Gastrocnemius medialis (tissue), 4 donors: ENCODE results near the gene MYOCOS. TPM values are rescaled to one million over a fixed set of nuclear protein-coding genes. Genes with fewer than 3 reads are reported as not detected.

Experiments used
- ATAC-seq, 2 donors: fragments of 150-250 bp; one replicate each; pipeline ENCODE4 v1.9.1; 2016
- DNase-seq, 2 donors: peaks; one replicate each; pipeline ENCODE4 v3.0.0-alpha.2; 2019
- H3K27ac ChIP-seq, 4 donors: fragments of 200-600 bp; sonication (generic); 1 replicate in 1 of 4; 2 replicates in 3 of 4; pipeline ENCODE4 v1.5.1; 2016 to 2018; ENCODE audit warnings: mild to moderate bottlenecking in 2 of 4, moderate library complexity in 1 of 4
- H3K27me3 ChIP-seq, 3 donors: fragments of 200-600 bp; sonication (generic) in 2 of 3; 1 replicate in 1 of 3; 2 replicates in 2 of 3; pipeline versions ENCODE4 v1.5.1 to v1.6.0; 2016 to 2019; ENCODE audit warnings: mild to moderate bottlenecking in 1 of 3, moderate library complexity in 1 of 3
- H3K36me3 ChIP-seq, 2 donors: fragments of 200-600 bp; sonication (generic) in 1 of 2; one replicate each; pipeline ENCODE4 v1.5.1; 2017 to 2018
- H3K4me1 ChIP-seq, 2 donors: fragments of 200-600 bp; sonication (generic) in 1 of 2; one replicate each; pipeline ENCODE4 v1.5.1; 2016 to 2017; ENCODE audit warnings: mild to moderate bottlenecking in 2 of 2
- H3K4me3 ChIP-seq, 4 donors: fragments of 200-600 bp; sonication (generic) in 3 of 4; 1 replicate in 1 of 4; 2 replicates in 3 of 4; pipeline ENCODE4 v1.5.1; 2016 to 2019; ENCODE audit warnings: mild to moderate bottlenecking in 2 of 4
- H3K9me3 ChIP-seq, 3 donors: fragments of 200-600 bp; sonication (generic) in 2 of 3; 1 replicate in 1 of 3; 2 replicates in 2 of 3; pipeline ENCODE4 v1.5.1; 2016 to 2019
- POLR2A ChIP-seq, 2 donors: fragments of 450-650 bp; IDR thresholded peaks; one replicate each; pipeline ENCODE4 v1.6.1; 2017; ENCODE audit warnings: antibody characterized with exemption in 2 of 2, mild to moderate bottlenecking in 2 of 2, moderate library complexity in 2 of 2
- in situ Hi-C, 4 donors: fragments of 200-750 bp; cut with MboI; loops; one replicate each; pipeline versions ENCODE4 v1.15.0 to v1.8.0; 2017; ENCODE audit warnings: low sequenced_read_pairs in 4 of 4
- intact Hi-C: fragments of 100-400 bp; cut with DNase I; formaldehyde crosslinking; loops from one replicate; pipeline ENCODE4 v1.15.1; 2023; ENCODE audit warnings: low total_unique reads
- total RNA-seq, 4 donors: library from RNA; depleted of rRNA; stranded (reverse); fragments of >200 nt; gene quantifications; one replicate each; pipeline versions ENCODE4 v1.1.0 to v1.2.3, GENCODE V29; 2016
- TF ChIP-seq, protein P1 (sequence below), 5 experiments: fragments of 450-650 bp in 3 of 5; fragments of 200-600 bp in 2 of 5; sonication (generic) in 2 of 5; IDR thresholded peaks in 4 of 5; conservative IDR thresholded peaks in 1 of 5; 1 replicate in 4 of 5; 2 replicates in 1 of 5; pipeline ENCODE4 v1.5.1; 2016 to 2019; ENCODE audit warnings: antibody characterized with exemption in 5 of 5, mild to moderate bottlenecking in 3 of 5, moderate library complexity in 3 of 5

Gene MYOCOS, protein sequence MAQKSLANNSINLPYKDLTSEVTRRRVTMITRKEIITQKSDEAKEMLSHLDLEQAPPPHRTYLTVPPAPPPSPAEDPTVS
- total RNA-seq, result under 1 TPM in 1 of 4 donors, not detected in 3; 0.20 TPM

DNA sequence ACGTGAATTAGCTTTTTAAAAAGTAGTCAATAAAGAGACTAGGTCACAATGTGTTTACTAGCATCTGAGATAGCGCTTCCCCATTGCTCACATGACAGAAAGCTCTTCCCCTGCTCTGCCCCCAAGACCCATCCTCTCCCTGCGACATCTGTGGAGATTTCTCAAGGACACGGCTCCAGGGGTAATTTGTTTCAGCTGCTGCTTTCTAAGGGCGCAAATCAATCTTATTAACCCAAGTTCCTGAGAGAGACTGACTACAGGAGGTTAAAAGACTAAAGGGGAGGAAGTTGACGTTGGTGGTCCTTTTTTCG is at the start of gene MYOCOS:
TSS of gene MYOCOS (plus strand) at position 92 of the 311 bp plus-strand sequence. CDS start 1,641 bp downstream, outside the sequence.
- H3K4me1 ChIP-seq, result no peaks in the 10 kb centered on the region
- ATAC-seq (no peak), DNase-seq (no peak)
- H3K4me3 ChIP-seq, result no peak within 1 kb of the TSS
- TF ChIP-seq, protein P1, sequence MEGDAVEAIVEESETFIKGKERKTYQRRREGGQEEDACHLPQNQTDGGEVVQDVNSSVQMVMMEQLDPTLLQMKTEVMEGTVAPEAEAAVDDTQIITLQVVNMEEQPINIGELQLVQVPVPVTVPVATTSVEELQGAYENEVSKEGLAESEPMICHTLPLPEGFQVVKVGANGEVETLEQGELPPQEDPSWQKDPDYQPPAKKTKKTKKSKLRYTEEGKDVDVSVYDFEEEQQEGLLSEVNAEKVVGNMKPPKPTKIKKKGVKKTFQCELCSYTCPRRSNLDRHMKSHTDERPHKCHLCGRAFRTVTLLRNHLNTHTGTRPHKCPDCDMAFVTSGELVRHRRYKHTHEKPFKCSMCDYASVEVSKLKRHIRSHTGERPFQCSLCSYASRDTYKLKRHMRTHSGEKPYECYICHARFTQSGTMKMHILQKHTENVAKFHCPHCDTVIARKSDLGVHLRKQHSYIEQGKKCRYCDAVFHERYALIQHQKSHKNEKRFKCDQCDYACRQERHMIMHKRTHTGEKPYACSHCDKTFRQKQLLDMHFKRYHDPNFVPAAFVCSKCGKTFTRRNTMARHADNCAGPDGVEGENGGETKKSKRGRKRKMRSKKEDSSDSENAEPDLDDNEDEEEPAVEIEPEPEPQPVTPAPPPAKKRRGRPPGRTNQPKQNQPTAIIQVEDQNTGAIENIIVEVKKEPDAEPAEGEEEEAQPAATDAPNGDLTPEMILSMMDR (IDR thresholded peaks at IDR 0.05 in 4 of 5, conservative IDR thresholded peaks at IDR 0.05 in 1 of 5), result no peak
- no peak for TF ChIP-seq POLR2A (IDR thresholded peaks at IDR 0.05)
- no peak within 1 kb of the TSS for H3K27ac ChIP-seq
- no peaks in the 10 kb centered on the region for H3K9me3 ChIP-seq
- no peaks in the 10 kb centered on the region for H3K27me3 ChIP-seq
- H3K36me3 ChIP-seq, result no peaks in the 10 kb centered on the region
- intact Hi-C loops (no loop called here), in situ Hi-C loops (no loop called here)

GRCh38 chr1:171576144-171576543 is 45.9 kb upstream of the MYOCOS start:
- DNase-seq (no peak), ATAC-seq (no peak)
- Histone ChIP-seq H3K36me3 (peaks cover 0 to 69% of the 10 kb centered on the region in 2 donors), H3K27ac (no peak overlapping the region), H3K27me3 (no peaks in the 10 kb centered on the region), H3K4me1 (no peaks in the 10 kb centered on the region), H3K4me3 (no peak overlapping the region), H3K9me3 (no peaks in the 10 kb centered on the region)
- in situ Hi-C loops (no loop called here), intact Hi-C loops (loop anchor here (10.0 kb wide), 1 partner anchor 61 kb away; no protein-coding TSS in a partner anchor)
- TF ChIP-seq POLR2A (IDR thresholded peaks at IDR 0.05), result no peak

DNA sequence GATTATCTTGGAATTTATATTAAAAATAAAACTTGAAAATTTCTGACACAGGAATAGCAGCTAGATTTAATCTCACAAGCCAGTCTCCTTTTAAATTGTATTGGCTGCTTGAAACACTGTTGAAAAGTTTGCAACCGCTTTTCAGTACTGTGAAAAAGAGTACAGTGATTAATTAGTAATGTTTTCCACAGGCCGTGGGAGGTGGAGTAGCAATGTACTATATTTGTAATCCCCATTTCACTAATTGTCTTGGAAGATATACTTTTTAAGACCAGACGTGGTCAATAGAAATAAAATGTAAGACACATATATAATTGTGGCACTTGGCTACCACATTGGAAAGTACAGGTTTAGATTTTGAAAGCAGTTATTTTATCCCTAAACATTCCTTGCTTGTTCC is 40.8 kb upstream of the MYOCOS start:
- TF ChIP-seq, protein P1 (IDR thresholded peaks at IDR 0.05 in 4 of 5, conservative IDR thresholded peaks at IDR 0.05 in 1 of 5), result no peak
- TF ChIP-seq POLR2A (IDR thresholded peaks at IDR 0.05), result no peak
- intact Hi-C loops, result no loop called here
- no peaks in the 10 kb centered on the region for H3K4me1 ChIP-seq
- H3K36me3 ChIP-seq, result peaks cover 4 to 77% of the 10 kb centered on the region in 2 donors
- in situ Hi-C loops, result no loop called here
- H3K4me3 ChIP-seq, result no peak overlapping the region
- H3K9me3 ChIP-seq, result no peaks in the 10 kb centered on the region
- no peak for ATAC-seq
- H3K27me3 ChIP-seq, result no peaks in the 10 kb centered on the region
- H3K27ac ChIP-seq, result no peak overlapping the region
- no peak for DNase-seq

GRCh38 chr1:171581766-171582165 is 40.3 kb upstream of the MYOCOS start:
- TF ChIP-seq POLR2A (IDR thresholded peaks at IDR 0.05), result no peak
- TF ChIP-seq, protein P1 (IDR thresholded peaks at IDR 0.05 in 4 of 5, conservative IDR thresholded peaks at IDR 0.05 in 1 of 5), result no peak
- no peak overlapping the region for H3K4me3 ChIP-seq
- no peak overlapping the region for H3K27ac ChIP-seq
- H3K27me3 ChIP-seq, result no peaks in the 10 kb centered on the region
- DNase-seq (no peak), ATAC-seq (no peak)
- peaks cover 4 to 75% of the 10 kb centered on the region in 2 donors for H3K36me3 ChIP-seq
- in situ Hi-C loops, result no loop called here
- no peaks in the 10 kb centered on the region for H3K4me1 ChIP-seq
- H3K9me3 ChIP-seq, result no peaks in the 10 kb centered on the region
- intact Hi-C loops, result no loop called here

- intact Hi-C loops (no loop called here), in situ Hi-C loops (no loop called here)
- Histone ChIP-seq H3K36me3 (peaks cover 4 to 75% of the 10 kb centered on the region in 2 donors), H3K27me3 (no peaks in the 10 kb centered on the region), H3K9me3 (no peaks in the 10 kb centered on the region), H3K4me1 (no peaks in the 10 kb centered on the region), H3K4me3 (no peak overlapping the region), H3K27ac (no peak overlapping the region)
- ATAC-seq, result no peak
- TF ChIP-seq POLR2A (IDR thresholded peaks at IDR 0.05), result no peak
- TF ChIP-seq, protein P1 (IDR thresholded peaks at IDR 0.05 in 4 of 5, conservative IDR thresholded peaks at IDR 0.05 in 1 of 5), result no peak
- DNase-seq, result no peak
These were observed 39.5 kb upstream of the MYOCOS start for GRCh38 chr1:171582589-171582988.
